Mesenchymal stem cell (in vitro differentiated cells and primary cell): Measurements from ENCODE around the gene PDGFRB.

ENCODE experiments used
- DNase-seq: peaks from one replicate; pipeline ENCODE4 v3.0.0-alpha.2; 2013
- H2AFZ ChIP-seq: one replicate; pipeline ENCODE4 v1.6.1; 2013; ENCODE audit warnings: low read depth, mild to moderate bottlenecking, control low read depth, inconsistent platforms, low read length, moderate library complexity
- H2AK5ac ChIP-seq: 2 replicates; pipeline ENCODE4 v1.6.1; 2013; ENCODE audit warnings: low read length, moderate library complexity, mild to moderate bottlenecking, inconsistent platforms; ENCODE audit not compliant: severe bottlenecking
- H2BK120ac ChIP-seq: one replicate; pipeline ENCODE4 v1.6.1; 2013; ENCODE audit warnings: low read depth, mild to moderate bottlenecking, inconsistent platforms, low read length, moderate library complexity
- H2BK12ac ChIP-seq, 2 experiments: one replicate each; pipeline ENCODE4 v1.6.1; 2013; ENCODE audit warnings: inconsistent platforms in 2 of 2, low read length in 2 of 2, mild to moderate bottlenecking in 2 of 2, moderate library complexity in 2 of 2, control low read depth in 1 of 2
- H2BK15ac ChIP-seq: one replicate; pipeline ENCODE4 v1.6.1; 2013; ENCODE audit warnings: mild to moderate bottlenecking, low read depth, inconsistent platforms; ENCODE audit not compliant: poor library complexity, severe bottlenecking
- H2BK5ac ChIP-seq: 2 replicates; pipeline ENCODE4 v1.6.1; 2013; ENCODE audit warnings: low read depth, mild to moderate bottlenecking, low read length, control low read depth, inconsistent platforms; ENCODE audit not compliant: poor library complexity, severe bottlenecking
- H3K14ac ChIP-seq, 2 experiments: one replicate each; pipeline ENCODE4 v1.6.1; 2013; ENCODE audit warnings: inconsistent platforms in 2 of 2, low read length in 2 of 2, control low read depth in 1 of 2, mild to moderate bottlenecking in 1 of 2, moderate library complexity in 1 of 2
- H3K18ac ChIP-seq, 2 experiments: one replicate each; pipeline ENCODE4 v1.6.1; 2013; ENCODE audit warnings: inconsistent platforms in 2 of 2, low read length in 2 of 2, control low read depth in 1 of 2, low read depth in 1 of 2, mild to moderate bottlenecking in 1 of 2
- H3K23ac ChIP-seq, 2 experiments: one replicate each; pipeline ENCODE4 v1.6.1; 2013; ENCODE audit warnings: inconsistent platforms in 2 of 2, low read length in 2 of 2, mild to moderate bottlenecking in 2 of 2, moderate library complexity in 2 of 2, control low read depth in 1 of 2
- H3K27ac ChIP-seq: 2 replicates; pipeline ENCODE4 v1.5.1; 2013; ENCODE audit warnings: mild to moderate bottlenecking, moderate library complexity, low read length, control low read depth, inconsistent platforms; ENCODE audit not compliant: poor library complexity, severe bottlenecking
- H3K27me3 ChIP-seq, 2 experiments: 2 replicates each; pipeline versions ENCODE4 v1.6.1 to v1.7.0; 2013; ENCODE audit warnings: low read length in 2 of 2, mild to moderate bottlenecking in 2 of 2, moderate library complexity in 2 of 2, control low read depth in 1 of 2, inconsistent platforms in 1 of 2; ENCODE audit not compliant: control insufficient read depth in 1 of 2, insufficient read depth in 1 of 2
- H3K36me3 ChIP-seq, 2 experiments: 2 replicates each; pipeline versions ENCODE4 v1.6.1 to v1.7.0; 2013; ENCODE audit warnings: low read length in 2 of 2, control low read depth in 1 of 2, inconsistent platforms in 1 of 2, low read depth in 1 of 2, mild to moderate bottlenecking in 1 of 2; ENCODE audit not compliant: insufficient read depth in 2 of 2, control insufficient read depth in 1 of 2
- H3K4ac ChIP-seq, 2 experiments: one replicate each; pipeline ENCODE4 v1.6.1; 2013; ENCODE audit warnings: inconsistent platforms in 2 of 2, low read length in 2 of 2, mild to moderate bottlenecking in 2 of 2, moderate library complexity in 2 of 2, control low read depth in 1 of 2, low read depth in 1 of 2
- H3K4me1 ChIP-seq: 2 replicates; pipeline ENCODE4 v1.6.1; 2013; ENCODE audit warnings: low read depth, low read length, control low read depth; ENCODE audit not compliant: control insufficient read depth, insufficient read depth
- H3K4me2 ChIP-seq: 2 replicates; pipeline ENCODE4 v1.6.1; 2013; ENCODE audit warnings: low read length, mild to moderate bottlenecking, inconsistent platforms; ENCODE audit not compliant: poor library complexity, severe bottlenecking
- H3K4me3 ChIP-seq, 2 experiments: 2 replicates each; pipeline versions ENCODE4 v1.5.1 to v1.7.0; 2013; ENCODE audit warnings: low read length in 2 of 2, mild to moderate bottlenecking in 2 of 2, control low read depth in 1 of 2, low read depth in 1 of 2; ENCODE audit not compliant: insufficient read depth in 1 of 2
- H3K79me1 ChIP-seq: replicated peaks from 2 replicates; pipeline ENCODE4 v1.6.1; 2013; ENCODE audit warnings: mild to moderate bottlenecking, control low read depth, low read length, inconsistent platforms; ENCODE audit not compliant: poor library complexity, severe bottlenecking
- H3K9ac ChIP-seq: 2 replicates; pipeline ENCODE4 v1.7.0; 2013; ENCODE audit warnings: mild to moderate bottlenecking, low read length, moderate library complexity
- H3K9me3 ChIP-seq: 2 replicates; pipeline ENCODE4 v1.7.0; 2013; ENCODE audit warnings: mild to moderate bottlenecking, low read length; ENCODE audit not compliant: control insufficient read depth
- H4K8ac ChIP-seq: one replicate; pipeline ENCODE4 v1.6.1; 2013; ENCODE audit warnings: inconsistent platforms, mild to moderate bottlenecking, low read length, moderate library complexity
- H4K91ac ChIP-seq: one replicate; pipeline ENCODE4 v1.6.1; 2013; ENCODE audit warnings: mild to moderate bottlenecking, low read length, inconsistent platforms
- WGBS: methylation state at CpG from one replicate; pipeline ENCODE4 v1.1.7; 2013; ENCODE audit warnings: mixed read lengths; 5-methylcytosine and 5-hydroxymethylcytosine counted together

PDGFRB gene

DNA sequence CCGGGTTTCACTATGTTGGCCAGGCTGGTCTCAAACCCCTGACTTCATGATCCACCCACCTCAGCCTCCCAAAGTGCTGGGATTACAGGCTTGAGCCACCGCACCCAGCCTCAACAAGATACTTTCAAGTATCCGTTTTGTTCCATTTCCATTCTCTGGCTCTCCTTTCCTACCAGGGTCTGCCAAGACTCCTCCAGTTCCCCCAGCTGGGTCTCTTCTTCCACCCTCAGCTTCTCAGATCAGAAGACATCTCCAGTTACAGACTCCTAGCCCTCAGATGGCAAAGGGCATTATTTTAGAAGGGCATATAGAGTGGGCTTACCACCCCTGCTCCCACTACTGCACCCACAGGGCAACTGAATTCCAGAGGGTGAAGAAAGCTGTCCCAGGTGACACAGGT is 1.5 kb upstream of the PDGFRB start:
- Histone ChIP-seq H3K4me3 (no peak overlapping the region), H3K4ac (peak overlapping the region; percentile 90 to 92), H4K91ac (peak overlapping the region; percentile 81), H3K9me3 (no peaks in the 10 kb centered on the region), H2BK5ac (no peak overlapping the region), H3K9ac (peak overlapping the region; percentile 70), H3K23ac (no peak overlapping the region), H3K4me1 (peaks cover 42% of the 10 kb centered on the region), H3K27ac (no peak overlapping the region), H3K36me3 (peaks cover 11 to 20% of the 10 kb centered on the region in 2 experiments), H3K4me2 (no peak overlapping the region), H3K18ac (peak overlapping the region; percentile 54 to 55), H2BK120ac (peak overlapping the region; percentile 75), H2BK15ac (peak overlapping the region; percentile 89), H4K8ac (peak overlapping the region; percentile 5), H2BK12ac (peak overlapping the region; percentile 91 to 99), H2AK5ac (no peak overlapping the region), H3K14ac (no peak overlapping the region), H3K79me1 (peaks cover 2% of the 10 kb centered on the region), H3K27me3 (no peaks in the 10 kb centered on the region), H2AFZ (no peak overlapping the region)
- no peak for DNase-seq
- WGBS = 97% methylated on average over 3 of the region's 3 CpGs

DNA sequence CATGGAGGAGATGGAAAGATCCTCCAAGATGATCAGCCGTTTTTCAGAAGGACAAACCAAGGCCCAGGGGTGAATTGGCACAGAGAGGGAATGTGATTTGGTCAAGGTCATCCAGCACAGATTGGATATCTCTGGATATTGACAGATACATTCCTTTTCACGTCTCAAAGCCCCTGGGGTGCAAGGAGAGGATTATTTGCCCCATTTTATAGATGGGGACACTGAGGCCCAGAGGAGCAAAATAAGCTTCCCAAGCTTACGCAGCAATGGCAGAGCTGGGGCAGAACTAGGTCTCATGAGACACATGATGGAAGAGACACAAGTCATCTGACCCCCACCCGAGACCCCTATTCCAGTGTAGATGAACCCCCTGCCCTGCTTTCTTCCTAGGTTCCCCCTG is 895 bp upstream of the PDGFRB start:
- Histone ChIP-seq H3K9me3 (no peaks in the 10 kb centered on the region), H2BK120ac (peak overlapping the region; percentile 22), H2BK12ac (peak overlapping the region in 1 of 2 experiments; percentile 94), H2BK5ac (no peak overlapping the region), H3K9ac (peak overlapping the region; percentile 97), H2AK5ac (no peak overlapping the region), H3K23ac (no peak overlapping the region), H3K4ac (peak overlapping the region in 1 of 2 experiments; percentile 76), H3K14ac (peak overlapping the region in 1 of 2 experiments; percentile 46), H3K4me2 (no peak overlapping the region), H2AFZ (no peak overlapping the region), H2BK15ac (no peak overlapping the region), H3K79me1 (peaks cover 2% of the 10 kb centered on the region), H3K36me3 (peaks cover 11 to 22% of the 10 kb centered on the region in 2 experiments), H3K27me3 (no peaks in the 10 kb centered on the region), H3K4me1 (peaks cover 42% of the 10 kb centered on the region), H3K27ac (no peak overlapping the region), H3K4me3 (peak overlapping the region in 1 of 2 experiments; percentile 68), H4K91ac (no peak overlapping the region), H3K18ac (peak overlapping the region in 1 of 2 experiments; percentile 87), H4K8ac (no peak overlapping the region)
- no peak for DNase-seq
- WGBS = 95% methylated on average over 4 of the region's 4 CpGs

DNA sequence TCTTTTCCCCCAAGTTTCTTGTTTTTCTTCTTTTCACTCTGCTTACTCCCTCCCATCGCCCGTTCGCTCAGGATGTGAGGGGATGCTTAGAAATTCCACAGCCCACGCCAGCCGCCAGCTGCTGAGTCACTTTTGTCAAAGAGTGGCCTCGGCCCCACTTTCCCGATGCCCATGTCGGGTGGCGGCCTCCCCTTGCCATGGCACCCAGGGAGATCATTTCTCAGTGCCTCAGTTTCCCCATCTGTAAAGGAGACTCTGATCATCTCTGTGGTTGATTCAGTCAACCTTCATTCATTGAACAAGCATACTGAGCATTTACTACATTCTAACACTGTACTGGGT is 353 bp upstream of the PDGFRB start:
- H2AFZ ChIP-seq = no peak overlapping the region
- H3K4me2 ChIP-seq = peak overlapping the region; percentile 66
- peak overlapping the region; percentile 69 for H4K8ac ChIP-seq
- H2BK5ac ChIP-seq = no peak overlapping the region
- H4K91ac ChIP-seq = peak overlapping the region; percentile 44
- WGBS = 9% methylated on average over 9 of the region's 9 CpGs
- H2AK5ac ChIP-seq = no peak overlapping the region
- peak overlapping the region; percentile 51 for H3K27ac ChIP-seq
- peak overlapping the region; percentile 44 to 68 for H3K4me3 ChIP-seq
- no peaks in the 10 kb centered on the region for H3K9me3 ChIP-seq
- peaks cover 2% of the 10 kb centered on the region for H3K79me1 ChIP-seq
- DNase-seq = no peak
- peak overlapping the region; percentile 22 for H2BK120ac ChIP-seq
- peak overlapping the region in 1 of 2 experiments; percentile 94 for H2BK12ac ChIP-seq
- no peaks in the 10 kb centered on the region for H3K27me3 ChIP-seq
- H3K18ac ChIP-seq = peak overlapping the region in 1 of 2 experiments; percentile 87
- no peak overlapping the region for H2BK15ac ChIP-seq
- peak overlapping the region; percentile 97 for H3K9ac ChIP-seq
- H3K14ac ChIP-seq = peak overlapping the region in 1 of 2 experiments; percentile 46
- H3K4ac ChIP-seq = peak overlapping the region in 1 of 2 experiments; percentile 76
- H3K4me1 ChIP-seq = peaks cover 44% of the 10 kb centered on the region
- peaks cover 15 to 26% of the 10 kb centered on the region in 2 experiments for H3K36me3 ChIP-seq
- peak overlapping the region in 1 of 2 experiments; percentile 19 for H3K23ac ChIP-seq

DNA sequence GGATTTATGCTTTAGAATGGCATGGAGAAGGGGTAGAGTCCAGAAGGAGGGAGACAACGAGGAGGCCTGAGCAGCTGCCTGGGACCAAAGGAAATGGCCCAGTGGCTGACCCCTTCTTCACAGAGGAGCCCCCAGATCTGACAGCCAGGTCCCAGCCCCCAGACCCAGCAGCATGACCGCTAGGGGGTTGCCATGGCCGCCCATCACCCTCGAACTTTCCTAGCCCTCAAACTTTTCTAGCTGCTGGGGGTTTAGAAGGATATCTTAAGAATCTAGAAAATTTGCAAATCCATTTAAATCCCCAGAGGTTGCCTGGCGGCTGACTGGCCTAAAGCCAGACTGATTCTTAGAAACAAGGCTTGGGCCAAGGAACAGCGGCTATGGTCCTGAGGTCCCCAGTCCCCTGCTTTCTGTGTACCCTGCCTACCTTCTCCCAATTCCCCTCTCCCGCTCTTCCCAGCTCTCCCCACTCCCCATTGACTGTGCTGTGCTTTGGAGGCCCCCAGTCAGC is 972 bp downstream of the PDGFRB start:
- Histone ChIP-seq H3K79me1 (peaks cover 6% of the 10 kb centered on the region), H4K8ac (peak overlapping the region; percentile 74), H3K4ac (peak overlapping the region; percentile 82 to 86), H2BK5ac (peak overlapping the region; percentile 25), H3K23ac (peak overlapping the region in 1 of 2 experiments; percentile 46), H3K27me3 (no peaks in the 10 kb centered on the region), H3K27ac (peak overlapping the region; percentile 82), H2BK12ac (peak overlapping the region; percentile 48 to 53), H3K9ac (peak overlapping the region; percentile 97), H2BK15ac (no peak overlapping the region), H3K4me3 (peak overlapping the region; percentile 63 to 95), H3K18ac (peak overlapping the region; percentile 81 to 86), H3K4me1 (peaks cover 42% of the 10 kb centered on the region), H2BK120ac (peak overlapping the region; percentile 69), H3K9me3 (no peaks in the 10 kb centered on the region), H2AFZ (no peak overlapping the region), H3K36me3 (peaks cover 27 to 38% of the 10 kb centered on the region in 2 experiments), H3K4me2 (peak overlapping the region; percentile 80), H2AK5ac (peak overlapping the region; percentile 49), H4K91ac (peak overlapping the region; percentile 59), H3K14ac (peak overlapping the region in 1 of 2 experiments; percentile 95)
- 2% methylated on average over 3 of the region's 7 CpGs for WGBS
- no peak for DNase-seq
